Spinal cord (tissue), 10 donors: Measurements from ENCODE around the gene DYNC2H1. TPM values are rescaled to one million over a fixed set of nuclear protein-coding genes. Genes with fewer than 3 reads are reported as not detected.

ENCODE experiments used
- DNase-seq, 6 donors: peaks; one replicate each; pipeline versions ENCODE4 v3.0.0 to v3.0.0-alpha.2; 2013 to 2015; ENCODE audit warnings: low spot score in 6 of 6, low read depth in 4 of 6
- H3K27ac ChIP-seq: one replicate; pipeline ENCODE4 v1.5.1; 2013; ENCODE audit warnings: low read depth, low read length, control low read depth
- H3K27me3 ChIP-seq: one replicate; pipeline ENCODE4 v1.6.1; 2013; ENCODE audit warnings: low read length; ENCODE audit not compliant: control insufficient read depth, insufficient read depth
- H3K36me3 ChIP-seq: one replicate; pipeline ENCODE4 v1.6.1; 2013; ENCODE audit warnings: low read length; ENCODE audit not compliant: control insufficient read depth, insufficient read depth
- H3K4me1 ChIP-seq: one replicate; pipeline ENCODE4 v1.6.1; 2013; ENCODE audit warnings: low read length; ENCODE audit not compliant: control insufficient read depth, insufficient read depth
- H3K4me3 ChIP-seq: one replicate; pipeline ENCODE4 v1.5.1; 2013; ENCODE audit warnings: low read depth, low read length, control low read depth
- H3K9me3 ChIP-seq: one replicate; pipeline ENCODE4 v1.6.1; 2013; ENCODE audit warnings: low read length; ENCODE audit not compliant: control insufficient read depth, insufficient read depth
- WGBS: methylation state at CpG from one replicate; pipeline ENCODE4 v1.1.5; 2013; ENCODE audit warnings: missing lambda C conversion rate; ENCODE audit not compliant: insufficient coverage; 5-methylcytosine and 5-hydroxymethylcytosine counted together
- polyA plus RNA-seq, 2 donors: library from polyadenylated mRNA; unstranded; fragments of 120-200 nt; gene quantifications; one replicate each; pipeline ENCODE4 v1.2.1, GENCODE V29; 2013; ENCODE audit not compliant: insufficient read length in 2 of 2
- total RNA-seq, 2 donors: library from RNA; depleted of rRNA in 1 of 2; stranded (reverse); fragments of 120-200 nt in 1 of 2; fragments of >200 nt in 1 of 2; gene quantifications; one replicate each; pipeline versions ENCODE4 v1.2.3 to v1.2.4, GENCODE V29; 2013 to 2014
- donor health status: healthy.

Gene DYNC2H1
- total and polyA plus RNA-seq, 4 donors = 33.3 to 80.7 (median 42.5) TPM

- Histone ChIP-seq H3K4me3 (no peak overlapping the region), H3K9me3 (no peaks in the 10 kb centered on the region), H3K27me3 (no peaks in the 10 kb centered on the region), H3K36me3 (no peaks in the 10 kb centered on the region), H3K4me1 (no peaks in the 10 kb centered on the region), H3K27ac (no peak overlapping the region)
- peak in 5 of 6 donors; percentile 11 to 85 (median 29) for DNase-seq
- no CpG with 5 or more reads among the region's 3 CpGs for WGBS
These were observed 92.9 kb downstream of the DYNC2H1 start for GRCh38 chr11:103202048-103202651.

- Histone ChIP-seq H3K4me3 (no peak overlapping the region), H3K4me1 (no peaks in the 10 kb centered on the region), H3K27ac (no peak overlapping the region), H3K36me3 (no peaks in the 10 kb centered on the region), H3K9me3 (peaks cover 1% of the 10 kb centered on the region), H3K27me3 (no peaks in the 10 kb centered on the region)
- DNase-seq = no peak
- no CpG with 5 or more reads among the region's 1 CpG for WGBS
These were observed 101.3 kb downstream of the DYNC2H1 start for GRCh38 chr11:103210543-103210942.

GRCh38 chr11:103215812-103216211, 106.6 kb downstream of the DYNC2H1 start:
- Histone ChIP-seq H3K27ac (no peak overlapping the region), H3K9me3 (peaks cover 1% of the 10 kb centered on the region), H3K4me1 (no peaks in the 10 kb centered on the region), H3K4me3 (no peak overlapping the region), H3K27me3 (no peaks in the 10 kb centered on the region), H3K36me3 (no peaks in the 10 kb centered on the region)
- no CpG with 5 or more reads among the region's 1 CpG for WGBS
- no peak for DNase-seq

GRCh38 chr11:103220133-103220532, 110.9 kb downstream of the DYNC2H1 start:
- DNase-seq = no peak
- Histone ChIP-seq H3K4me3 (no peak overlapping the region), H3K27me3 (no peaks in the 10 kb centered on the region), H3K36me3 (peaks cover 6% of the 10 kb centered on the region), H3K4me1 (no peaks in the 10 kb centered on the region), H3K9me3 (no peaks in the 10 kb centered on the region), H3K27ac (no peak overlapping the region)
- no CpG with 5 or more reads among the region's 1 CpG for WGBS

GRCh38 chr11:103222806-103223205, 113.6 kb downstream of the DYNC2H1 start:
- Histone ChIP-seq H3K27ac (no peak overlapping the region), H3K36me3 (peaks cover 6% of the 10 kb centered on the region), H3K9me3 (no peaks in the 10 kb centered on the region), H3K4me1 (no peaks in the 10 kb centered on the region), H3K4me3 (no peak overlapping the region), H3K27me3 (no peaks in the 10 kb centered on the region)
- WGBS = 67% methylated on average over 1 of the region's 3 CpGs
- peak in 2 of 6 donors; percentile 58 to 60 for DNase-seq

GRCh38 chr11:103228807-103229206, 119.6 kb downstream of the DYNC2H1 start:
- Histone ChIP-seq H3K4me3 (no peak overlapping the region), H3K27me3 (no peaks in the 10 kb centered on the region), H3K27ac (no peak overlapping the region), H3K9me3 (no peaks in the 10 kb centered on the region), H3K4me1 (no peaks in the 10 kb centered on the region), H3K36me3 (peaks cover under 1% of the 10 kb centered on the region)
- WGBS = 100% methylated on average over 2 of the region's 2 CpGs
- no peak for DNase-seq

- no peaks in the 10 kb centered on the region for H3K36me3 ChIP-seq
- no peak overlapping the region for H3K27ac ChIP-seq
- DNase-seq = no peak
- H3K9me3 ChIP-seq = no peaks in the 10 kb centered on the region
- H3K27me3 ChIP-seq = no peaks in the 10 kb centered on the region
- no peak overlapping the region for H3K4me3 ChIP-seq
- no peaks in the 10 kb centered on the region for H3K4me1 ChIP-seq
- WGBS = 40% methylated on average over 1 of the region's 2 CpGs
These were observed 125.7 kb downstream of the DYNC2H1 start for GRCh38 chr11:103234974-103235373.

GRCh38 chr11:103241574-103241973, 132.3 kb downstream of the DYNC2H1 start:
- Histone ChIP-seq H3K4me3 (no peak overlapping the region), H3K4me1 (no peaks in the 10 kb centered on the region), H3K9me3 (no peaks in the 10 kb centered on the region), H3K27ac (no peak overlapping the region), H3K36me3 (no peaks in the 10 kb centered on the region), H3K27me3 (no peaks in the 10 kb centered on the region)
- DNase-seq = no peak
- 82% methylated on average over 2 of the region's 6 CpGs for WGBS

- no peaks in the 10 kb centered on the region for H3K9me3 ChIP-seq
These were observed 144.9 kb downstream of the DYNC2H1 start for GRCh38 chr11:103254123-103254522.

GRCh38 chr11:103257360-103257759, 148.1 kb downstream of the DYNC2H1 start:
- H3K4me1 ChIP-seq = no peaks in the 10 kb centered on the region
- no CpG with 5 or more reads among the region's 4 CpGs for WGBS

More at GRCh38 chr11:103254123-103254522, 144.9 kb downstream of the DYNC2H1 start:
- Histone ChIP-seq H3K27me3 (no peaks in the 10 kb centered on the region), H3K36me3 (peaks cover 3% of the 10 kb centered on the region), H3K4me1 (no peaks in the 10 kb centered on the region), H3K27ac (no peak overlapping the region), H3K4me3 (no peak overlapping the region)
- DNase-seq = peak in 1 of 6 donors; percentile 7

More at GRCh38 chr11:103257360-103257759, 148.1 kb downstream of the DYNC2H1 start:
- no peaks in the 10 kb centered on the region for H3K36me3 ChIP-seq
- no peaks in the 10 kb centered on the region for H3K9me3 ChIP-seq
- no peaks in the 10 kb centered on the region for H3K27me3 ChIP-seq
- H3K27ac ChIP-seq = no peak overlapping the region
- DNase-seq = peak in 2 of 6 donors; percentile 29 to 74
- H3K4me3 ChIP-seq = no peak overlapping the region
